RCC 7860 (cell line): ENCODE data around the gene C10orf90.

Experiments used
- DNase-seq: peaks from one replicate; pipeline ENCODE4 v3.0.0-alpha.2; 2015; ENCODE audit warnings: low spot score
- FAIRE-seq: peaks from 2 replicates; lab custom pipeline; 2012; peaks lifted over from hg19 to GRCh38; lab: Jason Lieb, UNC

Gene C10orf90

DNA sequence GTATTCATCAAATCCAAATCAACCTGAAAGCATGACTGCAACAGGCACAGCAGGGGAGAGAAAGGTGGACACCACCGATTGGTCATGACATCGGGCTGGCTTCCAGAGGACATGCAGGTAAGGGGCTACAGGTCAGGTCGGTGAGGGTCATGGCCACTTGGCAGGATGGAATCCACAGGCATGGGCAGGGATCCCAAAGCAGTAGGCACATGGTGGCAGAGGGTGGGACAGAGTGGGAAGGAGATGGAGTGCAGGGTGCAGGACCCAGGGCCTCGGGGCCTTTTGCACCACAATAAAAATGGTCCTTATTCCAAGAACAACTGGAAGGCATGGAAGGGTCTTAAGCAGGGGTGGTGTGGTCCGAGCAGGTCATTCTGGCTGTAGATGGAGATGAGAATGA, 33.0 kb downstream of the C10orf90 start:
- FAIRE-seq (no peak), DNase-seq (no peak)

DNA sequence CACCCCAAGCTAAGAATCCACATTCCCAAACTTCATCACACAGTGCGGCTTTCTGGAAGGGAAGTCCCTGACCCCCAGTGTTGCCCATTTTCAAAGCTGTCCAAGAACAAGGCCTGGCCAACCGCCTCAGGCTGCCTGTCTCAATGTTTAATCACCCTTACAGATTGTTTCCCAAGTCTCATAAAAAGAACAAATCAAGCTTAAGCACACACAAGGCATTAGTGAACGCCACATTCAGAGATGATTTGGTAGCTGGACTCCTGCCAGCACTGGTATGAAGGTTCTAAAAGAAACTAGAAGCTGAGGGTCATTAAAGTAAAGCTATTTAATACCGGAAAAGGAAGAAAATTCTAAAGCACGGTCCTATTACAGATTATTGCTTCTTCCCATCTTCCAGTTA, 35.6 kb downstream of the C10orf90 start:
- DNase-seq (peak; percentile 35), FAIRE-seq (peak; percentile 10)

- DNase-seq = no peak
- no peak for FAIRE-seq
Observed at GRCh38 chr10:126634347-126634746, 36.1 kb downstream of the C10orf90 start.

DNA sequence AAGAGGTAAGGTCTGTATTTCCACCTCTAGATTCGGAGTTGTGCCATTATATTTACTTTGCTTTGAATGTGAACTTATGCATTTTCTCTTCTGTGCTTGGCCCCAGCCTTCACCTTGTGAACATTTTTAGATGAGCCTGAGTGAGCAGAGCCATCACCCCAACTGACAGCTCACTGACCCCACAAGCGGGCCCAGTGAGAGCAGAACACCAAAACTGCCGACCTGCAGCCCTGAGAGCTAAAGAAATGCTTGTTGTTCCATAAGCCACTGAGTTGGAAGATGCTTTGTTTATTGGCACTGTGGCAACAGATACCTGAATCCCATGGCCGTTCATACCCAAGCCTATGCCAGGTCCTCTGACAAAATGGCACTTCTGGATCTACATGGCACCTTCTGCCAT, 37.8 kb downstream of the C10orf90 start:
- FAIRE-seq = no peak
- DNase-seq = no peak

GRCh38 chr10:126629925-126630624, 40.4 kb downstream of the C10orf90 start:
- DNase-seq (no peak), FAIRE-seq (no peak)

- DNase-seq = no peak
- no peak for FAIRE-seq
Observed at GRCh38 chr10:126628746-126629145, 41.7 kb downstream of the C10orf90 start.

DNA sequence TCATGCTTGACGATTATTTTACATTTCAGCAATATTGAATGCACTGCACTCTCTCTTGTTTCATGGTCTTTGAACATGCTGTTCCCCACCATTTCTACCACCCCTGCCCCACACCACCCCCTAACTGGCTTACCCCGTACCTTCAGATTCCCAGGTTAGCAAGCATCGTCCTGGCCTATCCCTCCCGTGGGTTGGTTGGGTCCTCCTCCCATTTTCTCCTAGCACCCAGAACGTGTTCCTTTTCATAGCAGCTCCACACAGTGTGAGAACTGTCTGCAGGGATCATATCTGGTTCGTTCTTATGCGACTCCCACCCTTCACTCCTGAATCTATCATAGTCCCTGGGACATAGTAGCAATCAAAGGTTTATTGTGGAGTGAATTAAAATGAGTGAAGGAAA, 48.6 kb downstream of the C10orf90 start:
- no peak for DNase-seq
- FAIRE-seq = no peak

DNA sequence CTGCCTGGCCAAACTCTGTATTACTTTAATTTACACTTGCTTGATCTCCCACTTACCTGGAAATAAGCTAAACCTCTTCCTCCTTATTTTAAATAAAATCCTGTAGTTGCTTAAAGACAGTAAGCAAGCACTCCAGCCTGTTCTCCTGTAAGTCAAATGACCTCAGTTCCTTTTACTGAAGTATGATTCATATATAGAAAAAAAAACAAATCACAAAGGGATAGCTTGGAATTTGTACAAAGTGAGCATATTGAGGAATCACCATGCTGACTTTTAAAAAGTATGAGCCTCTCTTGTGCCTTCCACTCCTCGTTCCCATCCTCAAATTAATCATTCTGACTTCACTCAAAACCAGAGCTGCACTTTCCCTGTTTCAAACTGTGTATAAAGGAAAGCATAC, 52.0 kb downstream of the C10orf90 start:
- FAIRE-seq = no peak
- no peak for DNase-seq

- DNase-seq = no peak
- no peak for FAIRE-seq
Observed at GRCh38 chr10:126617733-126618132, 52.8 kb downstream of the C10orf90 start.

GRCh38 chr10:126617208-126617607, 53.3 kb downstream of the C10orf90 start:
- no peak for DNase-seq
- FAIRE-seq = no peak

DNA sequence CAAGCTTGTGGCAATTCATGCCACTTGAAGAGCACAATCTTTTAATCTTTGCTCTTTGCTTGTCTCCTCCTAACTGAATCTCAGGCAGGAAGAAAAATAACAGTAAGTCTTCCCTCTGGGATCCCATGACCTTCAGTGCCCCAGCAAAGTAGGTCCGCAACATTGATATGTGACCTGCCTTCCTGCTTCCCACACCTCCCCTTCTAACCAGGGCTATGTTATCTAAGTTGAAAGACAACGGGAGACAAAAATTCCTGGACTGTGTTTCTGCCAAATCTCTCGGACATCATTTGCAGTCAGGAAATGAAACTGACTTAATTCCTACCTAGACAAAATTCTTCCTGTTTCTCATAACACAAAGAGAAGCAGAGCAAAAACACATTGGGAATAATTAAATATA, 53.8 kb downstream of the C10orf90 start:
- no peak for DNase-seq

DNA sequence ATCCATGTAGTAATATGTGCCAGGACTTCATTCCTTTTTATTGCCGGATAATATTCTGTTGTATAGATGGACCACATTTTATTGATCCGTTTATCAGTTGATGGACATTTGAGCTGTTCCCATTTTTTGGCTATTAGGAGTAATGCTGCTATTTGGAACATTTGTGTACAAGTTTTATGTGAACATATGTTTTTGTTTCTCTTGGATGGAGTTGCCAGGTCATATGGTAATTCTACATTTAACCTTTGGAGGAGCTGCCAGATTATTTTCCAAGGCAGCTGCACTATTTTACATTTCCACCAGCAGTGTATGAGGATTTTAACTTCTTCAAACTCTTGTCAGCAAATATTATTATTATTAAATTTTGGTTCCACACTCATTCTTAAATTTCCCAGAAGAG, 59.2 kb downstream of the C10orf90 start:
- FAIRE-seq = no peak
- DNase-seq = no peak

More for the DNA sequence above, 53.8 kb downstream of the C10orf90 start:
- no peak for FAIRE-seq

- FAIRE-seq = no peak
Observed at GRCh38 chr10:126609566-126609965, 60.9 kb downstream of the C10orf90 start.

GRCh38 chr10:126599949-126600682, 70.4 kb downstream of the C10orf90 start:
- DNase-seq = no peak
- no peak for FAIRE-seq

More at GRCh38 chr10:126609566-126609965, 60.9 kb downstream of the C10orf90 start:
- no peak for DNase-seq

GRCh38 chr10:126598009-126598408, 72.5 kb downstream of the C10orf90 start:
- DNase-seq (peak; percentile 37), FAIRE-seq (no peak)

GRCh38 chr10:126597211-126597610, 73.3 kb downstream of the C10orf90 start:
- no peak for FAIRE-seq
- no peak for DNase-seq

- FAIRE-seq (no peak), DNase-seq (no peak)
Observed at GRCh38 chr10:126596472-126597016, 73.9 kb downstream of the C10orf90 start.

DNA sequence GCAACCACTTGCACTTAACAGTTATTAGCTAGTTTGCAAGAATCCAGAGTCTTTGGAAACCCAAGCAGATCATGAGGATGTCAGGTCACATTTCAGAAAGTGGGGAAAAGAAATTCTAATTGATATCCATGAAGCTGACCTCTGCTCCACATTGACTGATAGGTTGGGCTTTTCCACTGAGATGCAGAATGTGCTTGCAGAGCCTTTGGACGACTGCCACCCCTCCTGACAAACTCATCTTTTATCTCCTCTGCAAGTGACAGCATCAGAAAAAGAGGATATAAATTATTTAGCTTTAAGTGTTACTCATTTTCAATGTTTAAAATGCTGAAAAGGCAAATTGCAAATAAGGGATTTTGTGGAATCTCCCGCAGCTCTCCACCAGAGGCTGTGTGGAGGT, 75.3 kb downstream of the C10orf90 start:
- DNase-seq (no peak), FAIRE-seq (no peak)

GRCh38 chr10:126593968-126594701, 76.4 kb downstream of the C10orf90 start:
- FAIRE-seq = no peak

DNA sequence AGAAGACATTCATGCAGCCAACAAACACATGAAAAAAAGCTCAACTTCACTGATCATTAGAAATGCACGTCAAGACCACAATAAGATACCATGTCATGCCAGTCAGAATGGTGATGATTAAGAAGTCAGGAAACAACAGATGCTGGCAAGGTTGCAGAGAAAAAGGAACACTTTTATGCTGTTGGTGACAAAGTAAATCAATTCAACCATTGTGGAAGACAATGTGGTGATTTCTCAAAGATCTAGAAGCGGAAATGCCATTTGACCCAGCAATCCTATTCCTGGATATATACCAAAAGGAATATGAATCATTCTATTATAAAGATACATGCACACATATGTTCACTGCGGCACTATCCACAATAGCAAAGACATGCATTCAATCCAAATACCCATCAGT, 77.6 kb downstream of the C10orf90 start:
- no peak for DNase-seq
- no peak for FAIRE-seq

More at GRCh38 chr10:126593968-126594701, 76.4 kb downstream of the C10orf90 start:
- no peak for DNase-seq

GRCh38 chr10:126588024-126588423, 82.5 kb downstream of the C10orf90 start:
- DNase-seq (no peak), FAIRE-seq (no peak)
